GM21786 (cell line): ENCODE results near the gene MAPK8IP3.
A peak's percentile ranks its signal among the peaks of the same experiment; 100 is the strongest.
"Not testable (repeated sequence)": the region's sequence is repeated elsewhere in the genome, so short reads cannot be mapped to it uniquely, and the experiment has no call there.

Experiments used
- ATAC-seq: cut with Tn5 transposase; IDR thresholded peaks from one replicate; pipeline ENCODE4 v1.9.1; 2021; ENCODE audit not compliant: unreplicated experiment

MAPK8IP3 gene

DNA sequence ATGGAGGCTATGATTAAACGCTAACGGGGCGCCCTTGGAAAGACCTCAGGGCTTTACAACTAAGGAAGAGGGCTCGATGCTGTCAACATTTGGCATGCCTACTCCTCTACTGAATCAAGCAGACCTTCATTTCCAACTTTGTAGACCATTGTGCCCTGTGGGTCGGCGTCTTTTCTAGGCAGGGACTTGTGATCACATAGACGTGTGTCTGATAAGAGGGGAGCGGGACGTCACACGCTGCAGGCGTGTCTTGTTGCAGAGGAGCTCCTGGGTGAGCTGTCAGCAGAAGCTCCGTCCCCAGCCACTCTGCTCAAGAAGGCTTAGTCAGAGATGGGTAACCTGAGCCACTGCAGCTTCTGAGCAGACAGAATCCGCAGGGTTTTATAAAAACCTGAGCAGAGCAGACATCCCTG, 2.8 kb downstream of the MAPK8IP3 start:
- no peak for ATAC-seq

- no peak for ATAC-seq
Observed at GRCh38 chr16:1709356-1709755, 3.4 kb downstream of the MAPK8IP3 start.

GRCh38 chr16:1710811-1711507, 5.0 kb downstream of the MAPK8IP3 start:
- ATAC-seq, result no peak

DNA sequence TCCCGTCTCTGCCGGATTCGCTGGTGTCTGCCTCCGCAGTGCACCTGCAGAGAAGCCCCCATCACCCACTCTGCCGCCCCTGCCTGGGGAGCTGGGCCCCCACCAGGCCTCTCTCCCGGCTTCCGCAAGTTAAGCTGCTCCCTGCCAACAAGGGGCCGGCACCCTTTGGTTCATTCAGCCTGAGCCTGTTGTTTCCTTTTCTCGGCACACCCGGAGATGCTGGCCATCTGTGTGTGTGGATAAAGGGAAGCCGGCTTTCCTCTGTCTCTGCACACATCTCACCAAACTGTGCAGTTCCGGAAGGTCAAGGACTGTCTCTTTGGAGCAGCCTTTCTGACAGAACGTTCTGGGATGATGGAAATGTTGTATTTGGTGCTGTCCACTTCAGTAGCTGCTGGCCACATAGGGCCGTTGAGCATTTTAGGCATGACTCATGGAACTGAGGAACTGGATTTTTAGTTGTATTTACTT, 6.8 kb downstream of the MAPK8IP3 start:
- no peak for ATAC-seq

DNA sequence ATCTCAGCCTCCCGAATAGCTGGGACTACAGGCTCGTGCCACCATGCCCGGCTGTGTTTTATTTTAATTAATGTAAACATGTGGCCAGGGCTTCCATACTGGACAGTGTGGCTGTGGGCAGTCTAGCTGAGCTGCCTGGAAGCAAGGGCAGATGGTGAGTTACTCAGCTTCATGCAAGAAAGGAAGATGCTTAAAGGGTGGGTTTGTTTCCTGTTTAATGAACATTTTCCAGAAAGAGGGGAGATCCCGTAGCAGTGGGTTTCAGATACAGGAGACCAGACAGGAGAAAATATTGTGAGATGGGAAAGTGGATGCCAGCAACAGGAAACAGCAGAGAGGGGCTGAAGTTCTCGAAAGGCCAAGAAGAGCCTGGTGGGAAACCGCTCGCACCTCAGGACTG, 7.3 kb downstream of the MAPK8IP3 start:
- ATAC-seq, result no peak

GRCh38 chr16:1713933-1714332, 7.9 kb downstream of the MAPK8IP3 start:
- peak; percentile 54 for ATAC-seq

DNA sequence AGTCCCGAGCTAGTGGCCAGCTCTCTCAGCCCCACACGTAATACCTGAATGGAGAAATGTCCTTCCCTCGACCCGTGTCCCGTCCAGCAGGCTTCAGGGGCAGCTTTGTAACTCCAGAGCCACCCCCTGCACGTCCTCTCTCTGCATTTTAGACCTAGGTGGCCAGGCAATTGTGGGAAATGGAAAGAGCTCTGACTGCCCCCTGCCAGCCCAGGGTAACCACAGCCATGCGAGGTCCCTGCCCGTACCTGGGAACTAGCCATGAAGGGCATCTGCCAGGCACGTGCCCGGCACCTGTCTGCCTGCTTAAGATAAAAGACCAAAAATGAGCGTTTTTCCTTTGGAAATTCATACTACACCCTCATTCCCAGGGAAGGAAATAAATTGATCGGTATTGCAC, 9.2 kb downstream of the MAPK8IP3 start:
- no peak for ATAC-seq

GRCh38 chr16:1718236-1718635, 12.2 kb downstream of the MAPK8IP3 start:
- ATAC-seq, result not testable (repeated sequence)

DNA sequence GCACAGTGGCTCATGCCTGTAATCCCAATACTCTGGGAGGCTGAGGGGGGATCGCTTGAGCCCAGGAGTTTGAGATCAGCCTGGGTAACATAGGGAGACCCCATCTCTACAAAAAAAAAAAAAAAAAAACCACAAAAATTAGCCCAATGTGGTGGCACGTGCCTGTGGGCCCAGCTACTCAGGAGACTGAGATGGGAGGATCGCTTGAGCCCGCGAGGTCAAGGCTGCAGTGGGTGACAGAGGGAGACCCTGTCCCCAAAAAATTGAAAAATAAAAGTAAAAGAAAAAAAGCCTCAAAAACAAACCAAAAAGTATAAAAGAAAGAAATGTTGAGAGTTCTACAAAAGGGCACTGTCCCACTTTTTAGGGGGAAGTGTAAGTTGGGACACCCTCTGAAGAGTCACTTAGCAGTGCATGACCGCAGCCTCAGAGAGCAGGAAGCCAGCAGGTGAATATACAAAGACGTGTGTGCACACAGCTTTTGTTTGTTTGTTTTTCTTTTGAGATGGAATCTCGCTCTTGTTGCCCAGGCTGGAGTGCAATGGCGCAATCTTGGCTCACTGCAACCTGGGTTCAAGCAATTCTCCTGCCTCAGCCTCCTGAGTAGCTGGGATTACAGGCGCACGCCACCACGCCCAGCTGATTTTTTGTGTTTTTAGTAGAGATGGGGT, 13.7 kb downstream of the MAPK8IP3 start:
- ATAC-seq, result not testable (repeated sequence)

- ATAC-seq, result no peak
Observed at GRCh38 chr16:1721372-1721771, 15.4 kb downstream of the MAPK8IP3 start.

DNA sequence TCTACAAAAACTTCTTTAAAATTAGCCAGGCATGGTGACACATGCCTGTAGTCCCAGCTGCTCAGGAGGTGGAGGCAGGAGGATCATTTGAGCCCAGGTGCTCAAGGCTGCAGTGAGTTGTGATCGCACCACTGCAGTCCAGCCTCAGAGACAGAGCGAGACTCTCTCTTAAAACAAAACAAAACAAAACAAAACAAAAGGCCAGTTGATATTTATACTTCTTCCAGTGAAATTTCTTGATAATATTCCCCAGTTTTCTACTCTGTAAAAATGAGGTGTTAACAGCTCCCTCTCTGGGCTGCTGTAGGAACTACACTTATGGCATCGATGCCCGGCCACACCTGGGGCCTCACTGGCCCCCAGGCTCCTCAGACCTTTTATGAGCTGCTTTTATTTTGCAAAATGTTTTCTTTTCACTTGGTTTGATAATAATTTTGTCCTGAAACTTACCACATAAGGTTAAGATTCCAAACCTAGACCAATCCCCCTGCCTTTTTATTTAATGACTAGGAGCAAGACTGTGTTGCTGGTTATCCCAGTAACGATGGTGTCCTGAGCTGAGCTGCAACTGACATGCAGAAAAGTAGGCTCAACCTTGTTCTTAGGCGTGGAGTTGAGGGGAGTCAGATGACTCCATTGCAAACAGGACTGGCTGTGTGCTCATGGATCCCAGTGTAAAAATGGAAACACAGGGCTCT, 17.6 kb downstream of the MAPK8IP3 start:
- ATAC-seq, result no peak

DNA sequence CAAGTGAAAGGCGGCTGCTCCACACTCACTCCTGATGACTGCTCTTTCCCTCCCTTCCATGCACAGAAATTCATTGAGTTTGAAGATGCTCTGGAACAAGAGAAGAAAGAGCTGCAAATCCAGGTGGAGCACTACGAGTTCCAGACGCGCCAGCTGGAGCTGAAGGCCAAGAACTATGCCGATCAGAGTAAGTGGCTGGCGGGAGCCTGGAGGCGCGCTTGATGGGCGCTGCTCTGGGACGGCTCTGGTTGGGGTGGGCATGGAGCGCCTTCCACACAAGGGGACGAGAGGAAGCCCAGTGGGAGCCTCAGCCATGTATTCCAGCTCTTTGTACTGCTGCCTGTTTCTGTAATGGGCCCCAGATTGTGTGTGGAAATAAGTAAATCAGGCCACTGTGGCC, 18.5 kb downstream of the MAPK8IP3 start:
- no peak for ATAC-seq

DNA sequence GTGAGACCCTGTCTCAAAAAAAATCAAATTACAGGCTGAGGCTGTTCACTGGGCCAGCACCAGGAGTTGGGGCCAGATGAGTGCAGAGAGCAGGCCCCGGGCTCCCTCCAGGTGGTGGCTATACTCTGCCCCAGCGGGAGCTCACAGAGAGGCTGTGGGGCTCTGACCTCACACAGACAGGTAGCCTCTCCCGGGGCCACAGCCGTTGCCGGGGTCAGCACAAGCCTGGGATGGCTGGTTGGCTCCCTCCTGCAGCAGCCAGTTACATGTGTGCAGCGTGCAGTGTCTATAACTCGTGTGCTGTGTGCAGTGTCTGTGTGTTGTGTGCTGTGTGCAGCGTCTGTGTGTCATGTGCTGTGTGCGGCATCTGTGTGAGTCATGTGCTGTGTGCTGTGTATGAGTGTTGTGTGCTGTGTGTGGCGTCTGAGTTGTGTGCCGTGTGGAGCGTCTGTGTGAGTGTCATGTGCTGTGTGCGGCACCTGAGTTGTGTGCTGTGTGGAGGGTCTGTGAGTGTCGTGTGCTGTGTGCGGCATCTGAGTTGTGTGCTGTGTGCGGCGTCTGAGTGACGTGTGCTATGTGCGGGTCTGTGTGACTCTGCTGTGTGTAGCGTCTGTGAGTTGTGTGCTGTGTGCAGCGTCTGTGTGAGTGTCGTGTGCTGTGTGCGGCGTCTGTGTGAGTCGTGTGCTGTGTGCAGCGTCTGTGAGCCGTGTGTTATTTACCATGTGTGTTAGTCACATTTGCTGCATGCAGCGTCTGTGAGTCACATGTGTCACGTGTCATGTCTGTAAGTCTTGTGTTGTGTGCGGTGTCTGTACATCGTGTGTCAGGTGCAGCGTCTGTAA, 20.9 kb downstream of the MAPK8IP3 start:
- ATAC-seq, result no peak

- ATAC-seq, result no peak
Observed at GRCh38 chr16:1727651-1728624, 21.9 kb downstream of the MAPK8IP3 start.

DNA sequence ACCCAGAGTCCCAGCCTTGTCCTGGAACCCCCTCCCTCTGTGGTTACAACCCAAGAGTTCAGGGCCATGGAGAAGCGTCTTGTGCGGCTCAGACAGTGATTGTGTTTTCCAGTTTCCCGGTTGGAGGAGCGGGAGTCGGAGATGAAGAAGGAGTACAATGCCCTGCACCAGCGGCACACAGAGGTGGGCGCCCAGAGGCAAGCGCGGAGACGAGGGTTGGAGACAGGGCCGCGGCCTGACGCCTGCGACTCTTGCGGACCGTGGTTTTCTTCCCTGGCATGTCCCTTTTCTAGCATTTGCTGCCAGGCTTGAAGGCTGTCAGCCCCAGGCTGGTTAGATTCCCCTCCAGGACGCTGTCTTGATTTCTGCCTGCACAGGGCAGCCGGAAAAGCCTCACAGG, 23.0 kb downstream of the MAPK8IP3 start:
- no peak for ATAC-seq

- ATAC-seq, result no peak
Observed at GRCh38 chr16:1729445-1729844, 23.4 kb downstream of the MAPK8IP3 start.

GRCh38 chr16:1731073-1731472, 25.1 kb downstream of the MAPK8IP3 start:
- ATAC-seq, result no peak

GRCh38 chr16:1731603-1732002, 25.6 kb downstream of the MAPK8IP3 start:
- ATAC-seq, result no peak

- ATAC-seq, result no peak
Observed at GRCh38 chr16:1732071-1732470, 26.1 kb downstream of the MAPK8IP3 start.

GRCh38 chr16:1732551-1732987, 26.6 kb downstream of the MAPK8IP3 start:
- ATAC-seq, result not testable (repeated sequence)
